Liver (tissue), 9 donors: ENCODE data around the gene SURF6. TPM values are rescaled to one million over a fixed set of nuclear protein-coding genes. Genes with fewer than 3 reads are reported as not detected.

Experiments
- DNase-seq: peaks from one replicate; pipeline ENCODE4 v3.0.0-alpha.2; 2017; ENCODE audit warnings: low spot score
- H3K27ac ChIP-seq, 2 donors: one replicate each; pipeline ENCODE4 v1.7.0; 2013; ENCODE audit warnings: inconsistent platforms in 2 of 2, low read length in 2 of 2, control low read depth in 1 of 2, low read depth in 1 of 2, mild to moderate bottlenecking in 1 of 2
- H3K27me3 ChIP-seq, 4 donors: one replicate each; pipeline versions ENCODE4 v1.6.1 to v1.7.0; 2013; ENCODE audit warnings: low read length in 3 of 4, inconsistent platforms in 1 of 4, mild to moderate bottlenecking in 1 of 4, moderate library complexity in 1 of 4; ENCODE audit not compliant: control insufficient read depth in 4 of 4, insufficient read depth in 4 of 4
- H3K36me3 ChIP-seq, 4 donors: one replicate each; pipeline versions ENCODE4 v1.6.1 to v1.7.0; 2013; ENCODE audit warnings: low read length in 3 of 4, mild to moderate bottlenecking in 3 of 4, low read depth in 1 of 4, moderate library complexity in 1 of 4; ENCODE audit not compliant: control insufficient read depth in 4 of 4, insufficient read depth in 3 of 4
- H3K4me1 ChIP-seq, 4 donors: one replicate each; pipeline versions ENCODE4 v1.6.1 to v1.7.0; 2013; ENCODE audit warnings: low read length in 3 of 4, mild to moderate bottlenecking in 3 of 4, moderate library complexity in 1 of 4; ENCODE audit not compliant: control insufficient read depth in 4 of 4, insufficient read depth in 4 of 4
- H3K4me3 ChIP-seq, 3 donors: one replicate each; pipeline versions ENCODE4 v1.6.1 to v1.7.0; 2013; ENCODE audit warnings: low read length in 3 of 3, control low read depth in 1 of 3, low read depth in 1 of 3, mild to moderate bottlenecking in 1 of 3
- H3K9ac ChIP-seq, 2 donors: one replicate each; pipeline ENCODE4 v1.7.0; 2013; ENCODE audit warnings: low read length in 2 of 2, mild to moderate bottlenecking in 2 of 2, moderate library complexity in 2 of 2, control low read depth in 1 of 2, low read depth in 1 of 2
- H3K9me3 ChIP-seq, 4 donors: one replicate each; pipeline versions ENCODE4 v1.6.1 to v1.7.0; 2013; ENCODE audit warnings: low read length in 3 of 4; ENCODE audit not compliant: control insufficient read depth in 4 of 4
- ATF3 ChIP-seq: IDR thresholded peaks from 2 replicates; pipeline ENCODE4 v1.6.1; 2016; ENCODE audit warnings: antibody characterized with exemption
- CTCF ChIP-seq: fragments of 150-350 bp; IDR thresholded peaks from 2 replicates; pipeline ENCODE4 v1.5.1; 2017; ENCODE audit warnings: improper control_type of control experiment, low read depth, low read length; ENCODE audit not compliant: missing input control
- EGR1 ChIP-seq, 2 donors: IDR thresholded peaks; 2 replicates each; pipeline ENCODE4 v1.6.1; 2016 to 2018; ENCODE audit warnings: antibody characterized with exemption in 2 of 2, low read depth in 2 of 2
- FOXA2 ChIP-seq: IDR thresholded peaks from 2 replicates; pipeline ENCODE4 v1.6.1; 2016; ENCODE audit warnings: antibody characterized with exemption
- GABPA ChIP-seq, 2 donors: IDR thresholded peaks in 1 of 2; conservative IDR thresholded peaks in 1 of 2; 2 replicates each; pipeline ENCODE4 v1.6.1; 2016; ENCODE audit warnings: antibody characterized with exemption in 2 of 2, mild to moderate bottlenecking in 1 of 2, moderate library complexity in 1 of 2
- HNF4A ChIP-seq, 2 donors: conservative IDR thresholded peaks; 2 replicates each; pipeline ENCODE4 v1.6.1; 2016; ENCODE audit warnings: antibody characterized with exemption in 2 of 2, mild to moderate bottlenecking in 2 of 2
- HNF4G ChIP-seq: IDR thresholded peaks from 2 replicates; pipeline ENCODE4 v1.6.1; 2016; ENCODE audit warnings: antibody characterized with exemption
- JUND ChIP-seq, 2 donors: IDR thresholded peaks; 2 replicates each; pipeline ENCODE4 v1.6.1; 2016; ENCODE audit warnings: antibody characterized with exemption in 2 of 2
- MAX ChIP-seq: IDR thresholded peaks from 2 replicates; pipeline ENCODE4 v1.6.1; 2016; ENCODE audit warnings: antibody characterized with exemption
- NR2F2 ChIP-seq: IDR thresholded peaks from 2 replicates; pipeline ENCODE4 v1.6.1; 2016; ENCODE audit warnings: antibody characterized with exemption
- RAD21 ChIP-seq, 2 donors: IDR thresholded peaks; 2 replicates each; pipeline ENCODE4 v1.6.1; 2016; ENCODE audit warnings: antibody characterized with exemption in 2 of 2, mild to moderate bottlenecking in 2 of 2
- REST ChIP-seq: IDR thresholded peaks from 2 replicates; pipeline ENCODE4 v1.6.1; 2016; ENCODE audit warnings: antibody characterized with exemption, mild to moderate bottlenecking
- TAF1 ChIP-seq: conservative IDR thresholded peaks from 2 replicates; pipeline ENCODE4 v1.6.1; 2016; ENCODE audit warnings: antibody characterized with exemption, mild to moderate bottlenecking
- ZBTB33 ChIP-seq: IDR thresholded peaks from 2 replicates; pipeline ENCODE4 v1.6.1; 2016; ENCODE audit warnings: antibody characterized with exemption
- WGBS: extraction: QIAGEN DNeasy Blood & Tissue Kit; methylation state at CpG from one replicate; pipeline ENCODE4 v1.1.7; 2013; 5-methylcytosine and 5-hydroxymethylcytosine counted together
- polyA plus RNA-seq, 2 donors: library from polyadenylated mRNA; stranded (reverse) in 1 of 2; unstranded in 1 of 2; fragments of 200-250 nt in 1 of 2; fragments of >200 nt in 1 of 2; fragmentation: Nextera tagmentation in 1 of 2; extraction: Ambion mirVana in 1 of 2; gene quantifications; one replicate each; pipeline versions ENCODE4 v1.2.1 to v1.2.3, GENCODE V29; 2013 to 2015
- total RNA-seq, 2 donors: library from RNA; depleted of rRNA; stranded (reverse); fragments of >200 nt; gene quantifications; one replicate each; pipeline ENCODE4 v1.2.3, GENCODE V29; 2014
- donor health status: healthy.
- donor health status: healthy.
- donor health status: healthy.
- donor health status: healthy.
- donor health status: healthy.

The SURF6 gene
- total and polyA plus RNA-seq, 4 donors: 4.1 to 12.9 (median 7.2) TPM

- Histone ChIP-seq H3K36me3 (no peaks in the 10 kb centered on the region), H3K27me3 (no peaks in the 10 kb centered on the region), H3K9ac (no peak overlapping the region), H3K27ac (no peak overlapping the region), H3K4me3 (no peak overlapping the region), H3K9me3 (no peaks in the 10 kb centered on the region), H3K4me1 (no peaks in the 10 kb centered on the region)
- 88% methylated on average over 17 of the region's 17 CpGs for WGBS
- TF ChIP-seq FOXA2 (no peak), ZBTB33 (no peak), GABPA (IDR thresholded peaks at IDR 0.05 in 1 of 2, conservative IDR thresholded peaks at IDR 0.05 in 1 of 2) (no peak)
- no peak for DNase-seq
These were observed 48.8 kb upstream of the SURF6 start for GRCh38 chr9:133384736-133385321.

- Histone ChIP-seq H3K4me3 (no peak overlapping the region), H3K27me3 (no peaks in the 10 kb centered on the region), H3K9ac (no peak overlapping the region), H3K27ac (no peak overlapping the region), H3K4me1 (no peaks in the 10 kb centered on the region), H3K36me3 (no peaks in the 10 kb centered on the region), H3K9me3 (no peaks in the 10 kb centered on the region)
- 94% methylated on average over 3 of the region's 3 CpGs for WGBS
- DNase-seq: no peak
- no peak for TF ChIP-seq HNF4G
These were observed 47.5 kb upstream of the SURF6 start for GRCh38 chr9:133383438-133383837.

- H3K4me3 ChIP-seq: no peak overlapping the region
- H3K36me3 ChIP-seq: no peaks in the 10 kb centered on the region
- TF ChIP-seq EGR1 (IDR thresholded peaks at IDR 0.05; ENCODE audit: low read depth in 2 of 2) (no peak), GABPA (IDR thresholded peaks at IDR 0.05 in 1 of 2, conservative IDR thresholded peaks at IDR 0.05 in 1 of 2) (no peak), MAX (no peak), HNF4G (no peak), JUND (IDR thresholded peaks at IDR 0.05) (no peak), ATF3 (no peak), HNF4A (conservative IDR thresholded peaks at IDR 0.05) (no peak)
- no peaks in the 10 kb centered on the region for H3K9me3 ChIP-seq
- H3K27ac ChIP-seq: no peak overlapping the region
- no peaks in the 10 kb centered on the region for H3K4me1 ChIP-seq
- no peaks in the 10 kb centered on the region for H3K27me3 ChIP-seq
- WGBS: 95% methylated on average over 4 of the region's 4 CpGs
- H3K9ac ChIP-seq: no peak overlapping the region
- DNase-seq: no peak
These were observed 46.6 kb upstream of the SURF6 start for GRCh38 chr9:133382507-133383141.

GRCh38 chr9:133380734-133381133 lies 44.7 kb upstream of the SURF6 start:
- H3K4me1 ChIP-seq: peaks cover 0 to 11% (median 5%) of the 10 kb centered on the region in 4 donors
- WGBS: 91% methylated on average over 4 of the region's 4 CpGs
- DNase-seq: no peak
- TF ChIP-seq CTCF (no peak), NR2F2 (no peak), REST (no peak), HNF4G (no peak), HNF4A (conservative IDR thresholded peaks at IDR 0.05) (no peak), JUND (IDR thresholded peaks at IDR 0.05) (no peak), TAF1 (no peak), GABPA (IDR thresholded peaks at IDR 0.05 in 1 of 2, conservative IDR thresholded peaks at IDR 0.05 in 1 of 2) (no peak), EGR1 (IDR thresholded peaks at IDR 0.05; ENCODE audit: low read depth in 2 of 2) (no peak), RAD21 (IDR thresholded peaks at IDR 0.05) (no peak)

More at GRCh38 chr9:133380734-133381133, 44.7 kb upstream of the SURF6 start:
- Histone ChIP-seq H3K9ac (no peak overlapping the region), H3K27ac (no peak overlapping the region), H3K36me3 (no peaks in the 10 kb centered on the region), H3K4me3 (no peak overlapping the region), H3K27me3 (no peaks in the 10 kb centered on the region), H3K9me3 (no peaks in the 10 kb centered on the region)
